Neural progenitor cell (in vitro differentiated cells): ENCODE results near the gene TRAF1. TPM values are rescaled to one million over a fixed set of nuclear protein-coding genes. Genes with fewer than 3 reads are reported as not detected.
A peak's percentile ranks its signal among the peaks of the same experiment; 100 is the strongest.

Experiments used
- DNase-seq: peaks from one replicate; pipeline ENCODE4 v3.0.0-alpha.2; 2016; ENCODE audit warnings: low spot score
- H2AFZ ChIP-seq: fragments of 200-600 bp; sonication (generic); replicated peaks from 2 replicates; pipeline ENCODE4 v1.6.1; 2016; ENCODE audit warnings: antibody characterized with exemption
- H3F3A ChIP-seq: fragments of 200-600 bp; sonication (generic); 2 replicates; pipeline ENCODE4 v1.6.1; 2016; ENCODE audit warnings: antibody characterized with exemption, low read depth
- H3K27ac ChIP-seq: fragments of 200-600 bp; sonication (generic); 2 replicates; pipeline ENCODE4 v1.5.1; 2016; ENCODE audit warnings: mild to moderate bottlenecking
- H3K27me3 ChIP-seq: fragments of 200-600 bp; sonication (generic); 2 replicates; pipeline ENCODE4 v1.6.1; 2016; ENCODE audit warnings: mild to moderate bottlenecking, moderate library complexity
- H3K36me3 ChIP-seq: fragments of 200-600 bp; sonication (generic); 2 replicates; pipeline ENCODE4 v1.5.1; 2016
- H3K4me1 ChIP-seq: fragments of 200-600 bp; sonication (generic); 2 replicates; pipeline ENCODE4 v1.6.1; 2016; ENCODE audit warnings: mixed run types
- H3K4me2 ChIP-seq: fragments of 200-600 bp; sonication (generic); 2 replicates; pipeline ENCODE4 v1.6.1; 2016
- H3K4me3 ChIP-seq: fragments of 200-600 bp; sonication (generic); 2 replicates; pipeline ENCODE4 v1.5.1; 2016
- H3K79me2 ChIP-seq: fragments of 200-600 bp; sonication (generic); 2 replicates; pipeline ENCODE4 v1.6.1; 2016; ENCODE audit warnings: low read depth
- H3K9ac ChIP-seq: fragments of 200-600 bp; sonication (generic); 2 replicates; pipeline ENCODE4 v1.6.1; 2016
- H3K9me3 ChIP-seq: fragments of 200-600 bp; sonication (generic); 2 replicates; pipeline ENCODE4 v1.5.1; 2016; ENCODE audit warnings: low read depth
- H4K20me1 ChIP-seq: fragments of 200-600 bp; sonication (generic); 2 replicates; pipeline ENCODE4 v1.6.1; 2016; ENCODE audit warnings: low read depth
- H3K27ac Mint-ChIP-seq: 3 replicates; pipeline ENCODE4 v1.8.0; 2021; ENCODE audit warnings: mixed read lengths
- H3K27me3 Mint-ChIP-seq: 2 replicates; pipeline ENCODE4 v1.8.0; 2022; ENCODE audit warnings: low read depth, mild to moderate bottlenecking, inconsistent platforms, moderate library complexity, mixed read lengths; ENCODE audit not compliant: insufficient read depth
- H3K36me3 Mint-ChIP-seq: 3 replicates; pipeline ENCODE4 v1.8.0; 2021; ENCODE audit warnings: mixed read lengths
- H3K4me1 Mint-ChIP-seq: 3 replicates; pipeline ENCODE4 v1.8.0; 2021; ENCODE audit warnings: mixed read lengths
- H3K4me3 Mint-ChIP-seq: 3 replicates; pipeline ENCODE4 v1.8.0; 2021; ENCODE audit warnings: mild to moderate bottlenecking, moderate library complexity, mixed read lengths
- H3K9me3 Mint-ChIP-seq: 3 replicates; pipeline ENCODE4 v1.8.0; 2020; ENCODE audit warnings: mixed read lengths
- EZH2 ChIP-seq: fragments of 200-600 bp; sonication (generic); IDR thresholded peaks from 2 replicates; pipeline ENCODE4 v1.6.1; 2017; ENCODE audit warnings: antibody characterized with exemption, mild to moderate bottlenecking, moderate library complexity
- EZH2phosphoT487 ChIP-seq: fragments of 200-600 bp; sonication (generic); IDR thresholded peaks from 2 replicates; pipeline ENCODE4 v1.6.1; 2017; ENCODE audit warnings: antibody characterized with exemption
- total RNA-seq: library from RNA; depleted of rRNA; stranded (reverse); fragments of >200 nt; gene quantifications from 2 replicates; pipeline ENCODE4 v1.2.3, GENCODE V29; 2015; ENCODE audit warnings: low replicate concordance
- TF ChIP-seq, protein P1 (sequence below): fragments of 200-600 bp; sonication (generic); IDR thresholded peaks from 2 replicates; pipeline ENCODE4 v1.5.1; 2017; ENCODE audit warnings: antibody characterized with exemption, mild to moderate bottlenecking

The TRAF1 gene
- total RNA-seq, 1 donor from 2014 or later, result 3.2 TPM

DNA sequence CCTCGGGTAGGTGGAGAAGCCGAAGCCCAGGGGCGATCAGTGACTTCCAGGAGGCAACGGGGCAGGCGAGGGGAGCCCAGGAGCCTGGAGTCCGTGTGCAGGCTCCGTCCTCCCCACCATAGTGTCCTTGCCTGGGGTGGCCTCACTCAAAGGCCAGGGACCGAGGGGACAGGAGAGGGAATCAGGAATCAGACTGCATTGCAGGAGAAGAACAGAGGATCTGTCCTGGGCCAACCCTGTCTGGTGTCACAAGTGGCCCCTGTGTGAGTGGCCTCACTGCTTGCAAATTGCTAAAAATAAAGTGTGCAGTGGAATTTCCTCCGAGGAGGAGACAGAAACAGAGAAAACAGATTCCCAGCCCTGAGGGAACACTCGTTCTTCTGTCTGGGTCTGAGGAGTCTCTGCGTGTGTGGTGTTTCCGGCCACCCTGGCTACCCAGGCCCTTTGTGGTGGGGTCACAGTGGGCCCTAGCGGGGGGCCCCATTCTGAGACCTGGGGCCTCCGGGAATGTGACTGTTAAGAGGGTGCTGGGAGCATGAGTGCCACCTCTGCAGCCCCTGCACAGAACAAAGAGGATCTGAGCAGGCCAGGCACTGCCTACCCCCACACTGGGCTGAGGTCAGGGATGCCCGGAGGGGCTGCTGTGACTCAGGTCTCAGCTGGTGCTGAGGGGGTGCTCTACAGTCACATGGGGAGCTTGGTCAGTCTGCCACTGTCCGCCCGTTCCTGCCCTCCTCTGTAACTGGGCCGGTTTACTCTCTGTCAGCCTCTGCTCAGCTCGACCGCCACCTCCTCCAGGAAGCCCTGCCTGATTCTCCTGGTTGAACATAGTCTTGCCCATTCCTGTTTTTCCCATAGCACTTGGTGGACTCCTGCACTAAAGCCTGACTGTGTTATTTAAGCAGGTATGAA, 7.4 kb downstream of the TRAF1 start:
- no peak overlapping the region for H3K9ac ChIP-seq
- peaks cover 2% of the 10 kb centered on the region for H3K36me3 Mint-ChIP-seq
- no peak for DNase-seq
- H3K36me3 ChIP-seq, result no peaks in the 10 kb centered on the region
- H3K4me3 Mint-ChIP-seq, result no peak overlapping the region
- H3K4me3 ChIP-seq, result no peak overlapping the region
- H3K79me2 ChIP-seq, result no peaks in the 10 kb centered on the region
- peaks cover 33% of the 10 kb centered on the region for H3K4me1 Mint-ChIP-seq
- no peaks in the 10 kb centered on the region for H4K20me1 ChIP-seq
- H2AFZ ChIP-seq, result no peak overlapping the region
- peaks cover 3% of the 10 kb centered on the region for H3K9me3 Mint-ChIP-seq
- no peak overlapping the region for H3K27ac Mint-ChIP-seq
- H3K9me3 ChIP-seq, result no peaks in the 10 kb centered on the region
- H3K4me2 ChIP-seq, result no peak overlapping the region
- H3K27me3 Mint-ChIP-seq, result peaks cover 3% of the 10 kb centered on the region
- H3K27ac ChIP-seq, result no peak overlapping the region
- no peaks in the 10 kb centered on the region for H3F3A ChIP-seq
- H3K4me1 ChIP-seq, result no peaks in the 10 kb centered on the region
- TF ChIP-seq EZH2phosphoT487 (no peak), EZH2 (no peak)
- TF ChIP-seq, protein P1, sequence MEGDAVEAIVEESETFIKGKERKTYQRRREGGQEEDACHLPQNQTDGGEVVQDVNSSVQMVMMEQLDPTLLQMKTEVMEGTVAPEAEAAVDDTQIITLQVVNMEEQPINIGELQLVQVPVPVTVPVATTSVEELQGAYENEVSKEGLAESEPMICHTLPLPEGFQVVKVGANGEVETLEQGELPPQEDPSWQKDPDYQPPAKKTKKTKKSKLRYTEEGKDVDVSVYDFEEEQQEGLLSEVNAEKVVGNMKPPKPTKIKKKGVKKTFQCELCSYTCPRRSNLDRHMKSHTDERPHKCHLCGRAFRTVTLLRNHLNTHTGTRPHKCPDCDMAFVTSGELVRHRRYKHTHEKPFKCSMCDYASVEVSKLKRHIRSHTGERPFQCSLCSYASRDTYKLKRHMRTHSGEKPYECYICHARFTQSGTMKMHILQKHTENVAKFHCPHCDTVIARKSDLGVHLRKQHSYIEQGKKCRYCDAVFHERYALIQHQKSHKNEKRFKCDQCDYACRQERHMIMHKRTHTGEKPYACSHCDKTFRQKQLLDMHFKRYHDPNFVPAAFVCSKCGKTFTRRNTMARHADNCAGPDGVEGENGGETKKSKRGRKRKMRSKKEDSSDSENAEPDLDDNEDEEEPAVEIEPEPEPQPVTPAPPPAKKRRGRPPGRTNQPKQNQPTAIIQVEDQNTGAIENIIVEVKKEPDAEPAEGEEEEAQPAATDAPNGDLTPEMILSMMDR, result no peak
- no peaks in the 10 kb centered on the region for H3K27me3 ChIP-seq

GRCh38 chr9:120917929-120918762, 8.4 kb downstream of the TRAF1 start:
- Histone ChIP-seq H4K20me1 (no peaks in the 10 kb centered on the region), H3F3A (no peaks in the 10 kb centered on the region), H3K36me3 (no peaks in the 10 kb centered on the region), H3K27ac (no peak overlapping the region), H3K9ac (no peak overlapping the region), H2AFZ (no peak overlapping the region), H3K4me2 (no peak overlapping the region), H3K9me3 (no peaks in the 10 kb centered on the region), H3K4me3 (no peak overlapping the region), H3K79me2 (no peaks in the 10 kb centered on the region), H3K4me1 (no peaks in the 10 kb centered on the region), H3K27me3 (no peaks in the 10 kb centered on the region)
- Mint-ChIP-seq H3K4me3 (no peak overlapping the region), H3K9me3 (peaks cover 3% of the 10 kb centered on the region), H3K36me3 (peaks cover 2% of the 10 kb centered on the region), H3K27me3 (peaks cover 3% of the 10 kb centered on the region), H3K27ac (no peak overlapping the region), H3K4me1 (peaks cover 33% of the 10 kb centered on the region)
- no peak for DNase-seq
- TF ChIP-seq, protein P1, result no peak
- TF ChIP-seq EZH2 (no peak), EZH2phosphoT487 (no peak)

DNA sequence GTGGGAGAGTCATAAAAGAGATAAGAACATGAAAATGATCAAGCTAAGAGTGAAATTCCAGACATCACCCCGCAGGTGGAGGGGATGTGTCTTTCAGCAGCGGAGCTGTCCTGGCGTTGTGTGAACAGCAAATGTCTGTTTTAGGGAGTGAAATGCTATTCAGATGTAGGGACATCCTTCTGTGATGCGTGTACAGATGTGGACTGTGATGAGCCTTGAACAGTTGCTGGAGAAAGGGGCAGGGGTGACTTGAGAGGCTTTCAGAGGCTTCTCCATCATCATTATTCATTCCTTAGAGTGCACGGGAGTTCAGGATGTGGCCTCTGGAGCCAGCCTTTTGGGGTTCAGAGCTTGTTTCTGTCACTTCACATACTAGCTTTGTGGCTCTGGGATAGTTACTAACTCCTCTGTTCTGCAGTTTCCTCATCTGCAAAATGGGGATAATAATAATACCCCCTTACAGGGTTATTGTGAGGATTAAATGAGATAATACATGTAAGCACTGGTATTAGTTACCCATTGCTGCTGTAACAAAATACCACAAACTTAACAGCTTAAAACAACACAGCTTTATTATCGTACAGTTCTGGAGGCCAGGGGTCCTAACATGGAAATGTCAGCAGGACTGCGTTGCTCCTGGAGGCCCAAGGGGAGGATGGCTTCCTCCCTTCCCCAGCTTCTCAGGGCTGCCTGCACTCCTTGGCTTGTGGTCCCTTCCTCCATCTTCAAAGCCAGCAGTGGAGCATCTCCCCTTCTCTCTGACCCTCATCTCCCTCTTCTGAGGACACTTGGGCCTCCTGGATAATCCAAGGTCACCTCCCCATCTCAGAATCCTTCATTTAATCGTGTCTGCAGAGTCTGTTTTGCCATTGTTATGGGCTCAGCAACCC, 9.4 kb downstream of the TRAF1 start:
- no peaks in the 10 kb centered on the region for H3K36me3 ChIP-seq
- H3K9me3 Mint-ChIP-seq, result peaks cover 3% of the 10 kb centered on the region
- no peak for DNase-seq
- H3K9me3 ChIP-seq, result no peaks in the 10 kb centered on the region
- H3F3A ChIP-seq, result no peaks in the 10 kb centered on the region
- H3K4me2 ChIP-seq, result no peak overlapping the region
- peaks cover 3% of the 10 kb centered on the region for H3K27me3 Mint-ChIP-seq
- H3K4me1 Mint-ChIP-seq, result peaks cover 33% of the 10 kb centered on the region
- TF ChIP-seq EZH2phosphoT487 (no peak), EZH2 (no peak)
- TF ChIP-seq, protein P1, result no peak
- H3K27ac Mint-ChIP-seq, result peak overlapping the region; percentile 30
- H3K4me1 ChIP-seq, result no peaks in the 10 kb centered on the region
- H2AFZ ChIP-seq, result no peak overlapping the region
- no peaks in the 10 kb centered on the region for H3K79me2 ChIP-seq
- H3K4me3 ChIP-seq, result no peak overlapping the region
- H3K9ac ChIP-seq, result no peak overlapping the region
- no peak overlapping the region for H3K4me3 Mint-ChIP-seq
- H3K27ac ChIP-seq, result no peak overlapping the region
- no peaks in the 10 kb centered on the region for H3K27me3 ChIP-seq
- H3K36me3 Mint-ChIP-seq, result peaks cover 2% of the 10 kb centered on the region
- no peaks in the 10 kb centered on the region for H4K20me1 ChIP-seq
